GM21786 (cell line): ENCODE results near the gene CDK18.

Experiments
- ATAC-seq: cut with Tn5 transposase; IDR thresholded peaks from one replicate; pipeline ENCODE4 v1.9.1; 2021; ENCODE audit not compliant: unreplicated experiment

CDK18 gene

GRCh38 chr1:205502111-205502810, 2.2 kb upstream of the CDK18 start:
- ATAC-seq, result no peak

- ATAC-seq, result no peak
Measured at GRCh38 chr1:205502992-205503391, 1.5 kb upstream of the CDK18 start.

- ATAC-seq, result no peak
Measured at GRCh38 chr1:205505076-205505729, 734 bp downstream of the CDK18 start.

GRCh38 chr1:205505791-205506190, 1.3 kb downstream of the CDK18 start:
- no peak for ATAC-seq

- no peak for ATAC-seq
Measured at GRCh38 chr1:205506409-205507200, 2.1 kb downstream of the CDK18 start.

GRCh38 chr1:205508227-205508714, 3.8 kb downstream of the CDK18 start:
- no peak for ATAC-seq

GRCh38 chr1:205510308-205510950, 6.0 kb downstream of the CDK18 start:
- ATAC-seq, result no peak

GRCh38 chr1:205510951-205511330, 6.5 kb downstream of the CDK18 start:
- no peak for ATAC-seq

GRCh38 chr1:205512059-205513045, 7.9 kb downstream of the CDK18 start:
- ATAC-seq, result no peak

- ATAC-seq, result no peak
Measured at GRCh38 chr1:205513774-205514173, 9.3 kb downstream of the CDK18 start.

GRCh38 chr1:205514211-205515142, 10.0 kb downstream of the CDK18 start:
- ATAC-seq, result no peak

GRCh38 chr1:205515781-205516253, 11.3 kb downstream of the CDK18 start:
- ATAC-seq, result no peak

- ATAC-seq, result no peak
Measured at GRCh38 chr1:205516362-205516761, 11.9 kb downstream of the CDK18 start.

GRCh38 chr1:205517288-205517687, 12.8 kb downstream of the CDK18 start:
- no peak for ATAC-seq

GRCh38 chr1:205517763-205518162, 13.3 kb downstream of the CDK18 start:
- no peak for ATAC-seq

GRCh38 chr1:205518661-205519540, 14.4 kb downstream of the CDK18 start:
- ATAC-seq, result no peak

GRCh38 chr1:205519541-205520131, 15.2 kb downstream of the CDK18 start:
- ATAC-seq, result no peak

- no peak for ATAC-seq
Measured at GRCh38 chr1:205520709-205521108, 16.2 kb downstream of the CDK18 start.
